Neural cell (in vitro differentiated cells): ENCODE measurements around the gene PRKAB1. TPM values are rescaled to one million over a fixed set of nuclear protein-coding genes. Genes with fewer than 3 reads are reported as not detected.

Source experiments
- H2AFZ ChIP-seq: fragments of 200-600, 300-800 bp; sonication (generic), shearing (Covaris generic); 2 replicates; pipeline ENCODE4 v1.6.0; 2014; ENCODE audit warnings: low read depth, mild to moderate bottlenecking, antibody characterized with exemption, low read length, moderate library complexity
- H3F3A ChIP-seq: fragments of 200-600 bp; shearing (Covaris generic); 2 replicates; pipeline ENCODE4 v1.6.1; 2016; ENCODE audit warnings: mild to moderate bottlenecking, moderate library complexity, mixed read lengths, antibody characterized with exemption, low read length; ENCODE audit not compliant: insufficient read depth, poor library complexity, severe bottlenecking
- H3K27ac ChIP-seq: fragments of 200-600, 300-800 bp; sonication (generic), shearing (Covaris generic); 2 replicates; pipeline ENCODE4 v1.5.1; 2014; ENCODE audit warnings: mild to moderate bottlenecking, low read length, moderate library complexity
- H3K27me3 ChIP-seq: fragments of 300-800, 200-600 bp; sonication (generic), shearing (Covaris generic); 2 replicates; pipeline ENCODE4 v1.6.0; 2014; ENCODE audit warnings: mild to moderate bottlenecking, low read depth, low read length, moderate library complexity; ENCODE audit not compliant: insufficient read depth
- H3K36me3 ChIP-seq: fragments of 300-800, 200-600 bp; sonication (generic), shearing (Covaris generic); 2 replicates; pipeline ENCODE4 v1.5.1; 2014; ENCODE audit warnings: mild to moderate bottlenecking, antibody characterized with exemption, low read length, moderate library complexity; ENCODE audit not compliant: insufficient read depth
- H3K4me2 ChIP-seq: fragments of 300-800, 200-600 bp; sonication (generic), shearing (Covaris generic); 2 replicates; pipeline ENCODE4 v1.6.0; 2014; ENCODE audit warnings: mild to moderate bottlenecking, low read length
- H3K4me3 ChIP-seq: fragments of 300-800, 200-600 bp; sonication (generic), shearing (Covaris generic); 2 replicates; pipeline ENCODE4 v1.5.1; 2014; ENCODE audit warnings: mild to moderate bottlenecking, low read length, moderate library complexity
- H3K79me2 ChIP-seq: fragments of 200-600 bp; shearing (Covaris generic); replicated peaks from 2 replicates; pipeline ENCODE4 v1.6.0; 2014; ENCODE audit warnings: mild to moderate bottlenecking, low read length, moderate library complexity; ENCODE audit not compliant: insufficient read depth
- H3K9ac ChIP-seq: fragments of 300-800, 200-600 bp; sonication (generic), shearing (Covaris generic); 2 replicates; pipeline ENCODE4 v1.6.1; 2016; ENCODE audit warnings: mild to moderate bottlenecking, low read length, mixed read lengths
- H3K9me2 ChIP-seq: fragments of 200-600 bp; shearing (Covaris generic); 2 replicates; pipeline ENCODE4 v1.6.1; 2016; ENCODE audit warnings: mild to moderate bottlenecking, low read length, mixed read lengths; ENCODE audit not compliant: insufficient read depth
- H3K9me3 ChIP-seq: fragments of 200-600, 300-800 bp; sonication (generic), shearing (Covaris generic); 2 replicates; pipeline ENCODE4 v1.6.1; 2016; ENCODE audit warnings: mild to moderate bottlenecking, mixed run types, low read length, moderate library complexity, mixed read lengths
- H4K20me1 ChIP-seq: fragments of 200-600 bp; shearing (Covaris generic); 2 replicates; pipeline ENCODE4 v1.6.1; 2016; ENCODE audit warnings: mild to moderate bottlenecking, mixed run types; ENCODE audit not compliant: insufficient read depth
- CTCF ChIP-seq: fragments of 450-650 bp; IDR thresholded peaks from 2 replicates; pipeline ENCODE4 v1.5.1; 2014; ENCODE audit warnings: antibody characterized with exemption, mild to moderate bottlenecking, moderate library complexity; ENCODE audit not compliant: poor library complexity, severe bottlenecking
- EP300 ChIP-seq: fragments of 450-650 bp; conservative IDR thresholded peaks from 2 replicates; pipeline ENCODE4 v1.6.1; 2014; ENCODE audit warnings: antibody characterized with exemption, mild to moderate bottlenecking, moderate library complexity; ENCODE audit not compliant: poor library complexity, severe bottlenecking
- EZH2 ChIP-seq: fragments of 200-600, 300-800 bp; shearing (Covaris generic), sonication (generic); IDR thresholded peaks from 2 replicates; pipeline ENCODE4 v1.6.1; 2014; ENCODE audit warnings: antibody characterized with exemption, low read length, borderline replicate concordance, mild to moderate bottlenecking; ENCODE audit not compliant: insufficient read depth, poor library complexity, severe bottlenecking
- MXI1 ChIP-seq: fragments of 450-650 bp; conservative IDR thresholded peaks from 2 replicates; pipeline ENCODE4 v1.6.1; 2014; ENCODE audit warnings: antibody characterized with exemption, mild to moderate bottlenecking; ENCODE audit not compliant: poor library complexity, severe bottlenecking
- POLR2AphosphoS5 ChIP-seq: IDR thresholded peaks from 2 replicates; pipeline ENCODE4 v1.6.1; 2012
- RAD21 ChIP-seq: fragments of 450-650 bp; conservative IDR thresholded peaks from 2 replicates; pipeline ENCODE4 v1.6.1; 2014; ENCODE audit warnings: antibody characterized with exemption, mild to moderate bottlenecking, moderate library complexity
- REST ChIP-seq: IDR thresholded peaks from 2 replicates; pipeline ENCODE4 v1.6.1; 2012; ENCODE audit warnings: borderline replicate concordance
- SMC3 ChIP-seq: fragments of 450-650 bp; conservative IDR thresholded peaks from 2 replicates; pipeline ENCODE4 v1.6.1; 2014; ENCODE audit warnings: antibody characterized with exemption, mild to moderate bottlenecking, moderate library complexity; ENCODE audit not compliant: poor library complexity
- TAF1 ChIP-seq: IDR thresholded peaks from 2 replicates; pipeline ENCODE4 v1.6.1; 2012; ENCODE audit warnings: low read depth
- polyA plus RNA-seq: library from polyadenylated mRNA; depleted of rRNA; stranded (reverse); fragments of >200 nt; gene quantifications from 2 replicates; pipeline ENCODE4 v1.2.3, GENCODE V29; 2014

Gene PRKAB1
- polyA plus RNA-seq, 1 donor from 2014 or later, result 38.0 TPM

- H3K9ac ChIP-seq, result no peak overlapping the region
- H3K9me3 ChIP-seq, result no peaks in the 10 kb centered on the region
- H3K79me2 ChIP-seq, result no peaks in the 10 kb centered on the region
- no peaks in the 10 kb centered on the region for H3F3A ChIP-seq
- H3K36me3 ChIP-seq, result no peaks in the 10 kb centered on the region
- no peaks in the 10 kb centered on the region for H3K27me3 ChIP-seq
- no peaks in the 10 kb centered on the region for H4K20me1 ChIP-seq
- H3K27ac ChIP-seq, result no peak overlapping the region
- TF ChIP-seq SMC3 (no peak), RAD21 (no peak), CTCF (no peak), REST (no peak), TAF1 (no peak), MXI1 (no peak), EP300 (no peak), EZH2 (no peak), POLR2AphosphoS5 (no peak)
- H3K4me3 ChIP-seq, result no peak overlapping the region
- H3K4me2 ChIP-seq, result no peak overlapping the region
- H2AFZ ChIP-seq, result no peak overlapping the region
- no peaks in the 10 kb centered on the region for H3K9me2 ChIP-seq
Measured at GRCh38 chr12:119620490-119620889, 47.4 kb upstream of the PRKAB1 start.

DNA sequence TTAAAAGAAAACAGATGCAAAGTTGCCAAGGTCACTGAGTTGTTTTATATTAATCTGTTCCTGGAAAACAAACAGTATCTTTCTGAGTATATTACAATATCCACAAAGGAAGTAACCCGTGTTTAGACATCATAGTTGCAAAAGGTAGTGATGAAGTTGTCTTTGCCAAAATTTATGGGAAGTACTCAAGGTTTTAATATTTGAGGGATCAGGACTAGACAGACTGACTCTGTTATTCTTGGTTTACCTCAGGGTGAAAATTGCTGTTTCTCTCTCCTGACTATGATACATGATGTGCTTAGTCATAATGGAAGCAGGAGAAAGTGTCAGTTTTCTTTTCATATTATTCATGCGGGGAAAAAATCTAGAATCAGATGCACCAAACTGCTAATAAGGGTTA, 46.1 kb upstream of the PRKAB1 start:
- Histone ChIP-seq H3K4me2 (no peak overlapping the region), H3K27ac (no peak overlapping the region), H3K9me2 (no peaks in the 10 kb centered on the region), H3K9me3 (no peaks in the 10 kb centered on the region), H3F3A (no peaks in the 10 kb centered on the region), H3K36me3 (no peaks in the 10 kb centered on the region), H3K4me3 (no peak overlapping the region), H4K20me1 (no peaks in the 10 kb centered on the region), H2AFZ (no peak overlapping the region), H3K27me3 (no peaks in the 10 kb centered on the region), H3K79me2 (no peaks in the 10 kb centered on the region), H3K9ac (no peak overlapping the region)
- TF ChIP-seq EZH2 (no peak), RAD21 (no peak), CTCF (no peak)
